GM12878 (cell line): ENCODE results near the gene SLC24A3. TPM values are rescaled to one million over a fixed set of nuclear protein-coding genes. Genes with fewer than 3 reads are reported as not detected.

ENCODE experiments used
- ATAC-seq: fragments of 200-7000 bp; cut with Tn5 transposase; 3 replicates; pipeline ENCODE4 v1.9.1; 2020; ENCODE audit warnings: mild to moderate bottlenecking, moderate library complexity
- BruUV-seq: library from RNA; stranded (reverse); fragments of 400-500 nt; replicated peaks from 2 replicates; lab custom pipeline; 2021; lab: Mats Ljungman, UMichigan
- CTCF ChIA-PET: fragments of 300-600 bp; sonication (Branson Sonifier 250); formaldehyde crosslinking; extraction: SDS; loops from one replicate; lab custom pipeline; 2021; ENCODE audit warnings: inconsistent platforms; lab: Yijun Ruan, JAX
- POLR2A ChIA-PET: fragments of 350-600 bp; formaldehyde crosslinking; extraction: SDS; loops from one replicate; lab custom pipeline; 2021; ENCODE audit warnings: inconsistent platforms; lab: Charles Lee
- RAD21 ChIA-PET: fragments of 300-600 bp; sonication (Branson Sonifier 250); formaldehyde crosslinking; loops from one replicate; lab custom pipeline; 2023; ENCODE audit warnings: antibody characterized with exemption; ENCODE audit not compliant: unreplicated experiment; lab: Charles Lee
- SMC1A ChIA-PET: fragments of 300-600 bp; sonication (Branson Sonifier 250); formaldehyde crosslinking; loops from one replicate; lab custom pipeline; 2023; ENCODE audit not compliant: unreplicated experiment, uncharacterized antibody; lab: Charles Lee
- DNase-seq: peaks from one replicate; pipeline ENCODE4 v3.0.0-alpha.2; 2011; ENCODE audit warnings: low read depth, low spot score
- FAIRE-seq: peaks from 3 replicates; lab custom pipeline; 2011; peaks lifted over from hg19 to GRCh38; lab: Jason Lieb, UNC
- H2AFZ ChIP-seq: 2 replicates; pipeline ENCODE4 v1.6.0; 2011; ENCODE audit warnings: low read depth, low read length, control low read depth; ENCODE audit not compliant: control insufficient read depth
- H3K27ac ChIP-seq: 2 replicates; pipeline ENCODE4 v1.5.1; 2011; ENCODE audit warnings: control low read depth; ENCODE audit not compliant: control insufficient read depth, insufficient read depth
- H3K27me3 ChIP-seq, 2 experiments: replicated peaks in 1 of 2; 2 replicates each; pipeline versions ENCODE4 v1.6.0 to v1.6.1; 2011; ENCODE audit warnings: low read length in 1 of 2; ENCODE audit not compliant: control insufficient read depth in 2 of 2, insufficient read depth in 2 of 2
- H3K36me3 ChIP-seq, 2 experiments: 2 replicates each; pipeline ENCODE4 v1.5.1; 2011; ENCODE audit warnings: low read length in 1 of 2; ENCODE audit not compliant: control insufficient read depth in 2 of 2, insufficient read depth in 2 of 2
- H3K4me1 ChIP-seq: 2 replicates; pipeline ENCODE4 v1.6.1; 2011; ENCODE audit warnings: mild to moderate bottlenecking, low read length, moderate library complexity, mixed read lengths; ENCODE audit not compliant: control insufficient read depth, insufficient read depth
- H3K4me2 ChIP-seq: 2 replicates; pipeline ENCODE4 v1.6.0; 2011; ENCODE audit warnings: control low read depth; ENCODE audit not compliant: control insufficient read depth, insufficient read depth
- H3K4me3 ChIP-seq: fragments of 200-600 bp; sonication (generic); 2 replicates; pipeline ENCODE4 v1.5.1; 2016
- H3K79me2 ChIP-seq: 2 replicates; pipeline ENCODE4 v1.6.0; 2011; ENCODE audit warnings: low read length; ENCODE audit not compliant: control insufficient read depth, insufficient read depth
- H3K9ac ChIP-seq: 2 replicates; pipeline ENCODE4 v1.8.0; 2011; ENCODE audit warnings: low read length, control low read depth, mixed read lengths; ENCODE audit not compliant: control insufficient read depth, insufficient read depth
- H3K9me3 ChIP-seq: replicated peaks from 3 replicates; pipeline ENCODE4 v1.5.1; 2011; ENCODE audit warnings: mild to moderate bottlenecking, low read length; ENCODE audit not compliant: control insufficient read depth, insufficient read depth
- H4K20me1 ChIP-seq: 2 replicates; pipeline ENCODE4 v1.6.0; 2011; ENCODE audit not compliant: control insufficient read depth, insufficient read depth
- ATF2 ChIP-seq: IDR thresholded peaks from 2 replicates; pipeline ENCODE4 v1.6.1; 2012; ENCODE audit warnings: low read length, inconsistent platforms
- BACH1 ChIP-seq: fragments of 450-650 bp; IDR thresholded peaks from 2 replicates; pipeline ENCODE4 v1.6.1; 2017; ENCODE audit warnings: mild to moderate bottlenecking, borderline replicate concordance
- BRCA1 ChIP-seq: IDR thresholded peaks from 2 replicates; pipeline ENCODE4 v1.6.1; 2011; ENCODE audit warnings: low read depth, low read length, improper control_type of control experiment
- EED ChIP-seq: sonication (generic); IDR thresholded peaks from 2 replicates; pipeline ENCODE4 v1.6.1; 2016; ENCODE audit warnings: antibody characterized with exemption, low read depth
- EP300 ChIP-seq, 2 experiments: fragments of 150-350 bp in 1 of 2; IDR thresholded peaks; 2 replicates each; pipeline ENCODE4 v1.6.1; 2011 to 2012; ENCODE audit warnings: low read depth in 2 of 2, low read length in 2 of 2, borderline replicate concordance in 1 of 2, improper control_type of control experiment in 1 of 2, inconsistent platforms in 1 of 2; ENCODE audit not compliant: control insufficient read depth in 1 of 2
- EZH2 ChIP-seq: IDR thresholded peaks from 2 replicates; pipeline ENCODE4 v1.6.1; 2012; ENCODE audit warnings: low read depth, mild to moderate bottlenecking, control low read depth, inconsistent platforms, low read length, borderline replicate concordance; ENCODE audit not compliant: control insufficient read depth
- FOS ChIP-seq: IDR thresholded peaks from 3 replicates; pipeline ENCODE4 v1.6.1; 2011; ENCODE audit warnings: borderline replicate concordance; ENCODE audit not compliant: insufficient read length; ENCODE audit errors: extremely low read depth
- HDAC2 ChIP-seq: fragments of 200-600 bp; sonication (generic); IDR thresholded peaks from 2 replicates; pipeline ENCODE4 v1.6.1; 2017
- IRF4 ChIP-seq: IDR thresholded peaks from 2 replicates; pipeline ENCODE4 v1.6.1; 2011; ENCODE audit warnings: low read depth, low read length
- KDM1A ChIP-seq: fragments of 200-600 bp; sonication (generic); IDR thresholded peaks from 2 replicates; pipeline ENCODE4 v1.6.1; 2016; ENCODE audit warnings: borderline replicate concordance
- NR2C2 ChIP-seq: IDR thresholded peaks from 2 replicates; pipeline ENCODE4 v1.6.1; 2011; ENCODE audit warnings: borderline replicate concordance, low read depth; ENCODE audit not compliant: control insufficient read depth, insufficient read length
- NR2F1 ChIP-seq: fragments of 450-650 bp; conservative IDR thresholded peaks from 2 replicates; pipeline ENCODE4 v1.6.1; 2017; ENCODE audit warnings: mild to moderate bottlenecking
- PML ChIP-seq: IDR thresholded peaks from 2 replicates; pipeline ENCODE4 v1.6.1; 2012; ENCODE audit warnings: low read length, inconsistent platforms
- SIN3A ChIP-seq: IDR thresholded peaks from 2 replicates; pipeline ENCODE4 v1.6.1; 2012; ENCODE audit warnings: low read depth, low read length, improper control_type of control experiment
- SP1 ChIP-seq: IDR thresholded peaks from one replicate; pipeline ENCODE4 v1.6.1; 2011; ENCODE audit warnings: low read depth, low read length
- SPI1 ChIP-seq: IDR thresholded peaks from 2 replicates; pipeline ENCODE4 v1.6.1; 2011; ENCODE audit warnings: low read depth, mild to moderate bottlenecking, low read length, moderate library complexity, borderline replicate concordance; ENCODE audit not compliant: insufficient read depth
- SUZ12 ChIP-seq: fragments of 200-600 bp; sonication (generic); IDR thresholded peaks from one replicate; pipeline ENCODE4 v1.6.1; 2018; ENCODE audit warnings: antibody characterized with exemption, mild to moderate bottlenecking; ENCODE audit not compliant: unreplicated experiment
- TAF1 ChIP-seq: IDR thresholded peaks from 2 replicates; pipeline ENCODE4 v1.6.1; 2011; ENCODE audit warnings: mild to moderate bottlenecking, low read depth, low read length, borderline replicate concordance
- TCF12 ChIP-seq: IDR thresholded peaks from 2 replicates; pipeline ENCODE4 v1.6.1; 2011; ENCODE audit warnings: low read depth, mild to moderate bottlenecking, low read length
- TCF7 ChIP-seq: IDR thresholded peaks from 2 replicates; pipeline ENCODE4 v1.6.1; 2014; ENCODE audit warnings: antibody characterized with exemption, borderline replicate concordance
- ZNF217 ChIP-seq: fragments of 450-650 bp; IDR thresholded peaks from 2 replicates; pipeline ENCODE4 v1.6.1; 2017; ENCODE audit warnings: antibody characterized with exemption, mild to moderate bottlenecking
- ZNF274 ChIP-seq: IDR thresholded peaks from one replicate; pipeline ENCODE4 v1.8.0; 2011; ENCODE audit not compliant: insufficient read length, insufficient read depth
- ZZZ3 ChIP-seq: IDR thresholded peaks from 2 replicates; pipeline ENCODE4 v1.6.1; 2011; ENCODE audit warnings: low read depth; ENCODE audit not compliant: control insufficient read depth, insufficient read length
- WGBS: methylation state at CpG from one replicate; pipeline ENCODE4 v1.1.6; 2016; ENCODE audit warnings: low lambda C conversion rate; ENCODE audit not compliant: insufficient replicate concordance, insufficient coverage; ENCODE audit errors: missing lambda C conversion rate; 5-methylcytosine and 5-hydroxymethylcytosine counted together
- in situ Hi-C: fragments of 300-500 bp; cut with MboI; formaldehyde crosslinking; loops from 9 replicates; pipeline ENCODE4 v1.14.3; 2018; ENCODE audit warnings: mixed read lengths
- intact Hi-C: fragments of 100-400 bp; cut with micrococcal nuclease; formaldehyde crosslinking; loops from one replicate; pipeline ENCODE4 v1.14.2; 2022; ENCODE audit not compliant: unreplicated experiment
- polyA plus RNA-seq, 11 experiments: library from polyadenylated mRNA; depleted of rRNA in 4 of 11; unstranded in 6 of 11; stranded (reverse) in 5 of 11; fragments of >200 nt; fragmentation: Nextera tagmentation in 4 of 11; fragmentation: Illumina TruSeq in 1 of 11; extraction: Ambion mirVana in 4 of 11; extraction: Trizol in 1 of 11; gene quantifications; 1 replicate in 1 of 11; 2 replicates in 10 of 11; pipeline versions ENCODE4 v1.2.1 to v1.2.3, GENCODE V29; 2011 to 2016; ENCODE audit warnings: inconsistent platforms in 2 of 11, missing spikeins in 2 of 11, low read depth in 1 of 11
- total RNA-seq, 4 experiments: library from RNA; depleted of rRNA in 3 of 4; stranded (reverse); fragments of >200 nt in 3 of 4; fragmentation: Illumina TruSeq in 1 of 4; extraction: Trizol in 1 of 4; gene quantifications; 2 replicates each; pipeline versions ENCODE4 v1.2.1 to v1.2.3, GENCODE V29; 2013 to 2021
- TF ChIP-seq, protein P1 (sequence below): IDR thresholded peaks from 2 replicates; pipeline ENCODE4 v1.6.1; 2012; ENCODE audit warnings: low read depth, low read length, improper control_type of control experiment

SLC24A3 gene
- total and polyA plus RNA-seq, 10 of the 15 experiments (the other 5 are each of a cell fraction or from before 2014, with no cell fraction given): 0.04 TPM; not detected in 9

DNA sequence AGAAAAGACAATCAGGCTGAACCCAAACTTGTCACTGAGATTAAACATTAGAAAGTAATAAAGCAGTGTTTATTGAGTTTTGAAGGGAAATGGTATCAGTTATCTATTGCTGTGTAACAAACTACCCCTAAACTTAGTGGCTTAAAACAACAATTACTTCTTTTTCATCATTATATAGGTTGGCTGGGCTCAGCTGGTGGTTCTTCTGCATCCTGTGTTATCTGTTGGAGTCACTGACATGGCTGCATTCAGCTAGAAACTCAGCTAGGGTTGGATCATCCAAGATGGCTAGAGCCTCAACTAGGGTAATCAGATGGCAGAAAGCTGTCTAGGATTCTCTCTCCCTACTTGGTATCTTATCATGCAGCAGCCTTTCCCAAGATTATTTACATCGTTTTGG lies 533.1 kb downstream of the SLC24A3 start (continued):
- no peak for TF ChIP-seq FOS
- no peak for TF ChIP-seq NR2C2
- no peak for TF ChIP-seq ZNF274
- TF ChIP-seq, protein P1, sequence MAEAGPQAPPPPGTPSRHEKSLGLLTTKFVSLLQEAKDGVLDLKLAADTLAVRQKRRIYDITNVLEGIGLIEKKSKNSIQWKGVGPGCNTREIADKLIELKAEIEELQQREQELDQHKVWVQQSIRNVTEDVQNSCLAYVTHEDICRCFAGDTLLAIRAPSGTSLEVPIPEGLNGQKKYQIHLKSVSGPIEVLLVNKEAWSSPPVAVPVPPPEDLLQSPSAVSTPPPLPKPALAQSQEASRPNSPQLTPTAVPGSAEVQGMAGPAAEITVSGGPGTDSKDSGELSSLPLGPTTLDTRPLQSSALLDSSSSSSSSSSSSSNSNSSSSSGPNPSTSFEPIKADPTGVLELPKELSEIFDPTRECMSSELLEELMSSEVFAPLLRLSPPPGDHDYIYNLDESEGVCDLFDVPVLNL: no peak
- no peak for TF ChIP-seq PML
- no peak for TF ChIP-seq TCF7
- no peak for TF ChIP-seq ZNF217
- TF ChIP-seq ZZZ3: no peak
- no peak for TF ChIP-seq BACH1
- TF ChIP-seq ATF2: no peak
- no peak for TF ChIP-seq EP300 (IDR thresholded peaks at IDR 0.05; ENCODE audit: borderline replicate concordance in 1 of 2, control insufficient read depth in 1 of 2, low read depth in 2 of 2, low read length in 2 of 2)

DNA sequence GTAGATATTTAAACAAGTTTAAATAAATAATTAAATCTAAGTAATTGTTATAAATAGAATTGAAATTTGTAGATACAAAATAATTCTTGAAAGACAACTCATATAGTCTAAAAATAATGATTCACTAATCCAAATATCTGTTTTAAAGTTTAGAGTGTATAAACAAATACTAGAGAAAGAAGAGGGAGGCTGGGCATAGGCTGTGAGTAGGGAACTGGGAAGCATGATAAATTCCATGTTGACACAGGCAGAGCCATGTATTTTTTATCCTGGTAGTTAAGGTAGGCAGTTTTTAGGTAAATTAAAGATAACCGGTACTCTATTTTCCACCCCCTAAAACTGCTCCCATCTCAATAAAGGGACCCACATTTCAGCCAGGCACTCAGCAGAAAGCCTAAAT lies 534.0 kb downstream of the SLC24A3 start:
- ChIA-PET RAD21 (no interaction called here), SMC1A (no interaction called here), POLR2A (no interaction called here), CTCF (no interaction called here)
- FAIRE-seq (no peak), DNase-seq (no peak), ATAC-seq (no peak)
- H3K79me2 ChIP-seq: no peaks in the 10 kb centered on the region
- no peak overlapping the region for H2AFZ ChIP-seq
- intact Hi-C loops: no loop called here
- no peak overlapping the region for H3K9ac ChIP-seq
- in situ Hi-C loops: no loop called here
- BruUV-seq: no TSS peak
- H3K4me1 ChIP-seq: no peaks in the 10 kb centered on the region
- H3K27me3 ChIP-seq: no peaks in the 10 kb centered on the region; a peak in 1 of 4 replicates
- WGBS: 100% methylated on average over 1 of the region's 1 CpG
- no peak overlapping the region for H3K4me3 ChIP-seq
- no peak overlapping the region for H3K4me2 ChIP-seq
- no peaks in the 10 kb centered on the region for H3K36me3 ChIP-seq
- no peaks in the 10 kb centered on the region for H4K20me1 ChIP-seq
- H3K9me3 ChIP-seq: no peaks in the 10 kb centered on the region; the same call in 2 of the 3 replicates
- H3K27ac ChIP-seq: no peak overlapping the region
- no peak for TF ChIP-seq ATF2
- no peak for TF ChIP-seq SUZ12
- no peak for TF ChIP-seq EZH2
- no peak for TF ChIP-seq SP1
- no peak for TF ChIP-seq EED
- no peak for TF ChIP-seq NR2F1
- TF ChIP-seq TAF1: no peak
- TF ChIP-seq BRCA1: no peak
- TF ChIP-seq TCF12: no peak
- TF ChIP-seq HDAC2: no peak
- no peak for TF ChIP-seq SIN3A
- TF ChIP-seq KDM1A: no peak
- no peak for TF ChIP-seq SPI1
- TF ChIP-seq IRF4: no peak
